Epithelial cell of umbilical artery (primary cell): Measurements from ENCODE around the gene GCNA. TPM values are rescaled to one million over a fixed set of nuclear protein-coding genes. Genes with fewer than 3 reads are reported as not detected.

Experiments used
- total RNA-seq: library from RNA; depleted of rRNA; stranded (reverse); fragments of >200 nt; gene quantifications from 2 replicates; pipeline ENCODE4 v1.2.3, GENCODE V29; 2014

The GCNA gene
- 0.97 and 2.0 TPM in 2 replicates for total RNA-seq

GRCh38 chrX:71578253-71579135 is at the start of gene GCNA:
GCNA (plus strand) TSS chrX:71578437; CDS start chrX:71580822, 2,385 bp downstream.

GRCh38 chrX:71532753-71533425 is 45.3 kb upstream of the GCNA start, which contains the start of gene OGT:
OGT (plus strand) TSS chrX:71533104; CDS start chrX:71533300, 196 bp downstream.

GRCh38 chrX:71618303-71618721 is 40.1 kb downstream of the GCNA start, which contains the start of gene CXCR3:
CXCR3 (minus strand) TSS chrX:71618511; CDS start chrX:71618449, 62 bp downstream.

Other genes starting within 250 kb of the GCNA start
- 34.4 and 39.4 TPM in 2 replicates for gene TAF1, start 212.1 kb upstream of the GCNA start, total RNA-seq
- gene OGT, start 45.3 kb upstream of the GCNA start, total RNA-seq = 73.1 and 101 TPM in 2 replicates
- gene CXCR3, start 40.1 kb downstream of the GCNA start, total RNA-seq = not detected in 2 replicates
- gene CXorf49, start 139.8 kb downstream of the GCNA start, total RNA-seq = not detected in 2 replicates
- gene CXorf49B, start 184.9 kb downstream of the GCNA start, total RNA-seq = not detected in 2 replicates